HepG2 (cell line): Measurements from ENCODE around the gene PLXNA3.

ENCODE experiments used
- CEBPZ ChIP-seq: IDR thresholded peaks from 2 replicates; pipeline ENCODE4 v1.6.1; 2012; ENCODE audit warnings: low read length, improper control_type of control experiment
- HBP1 ChIP-seq: IDR thresholded peaks from 2 replicates; pipeline ENCODE4 v1.6.1; 2016; ENCODE audit warnings: low read depth, control low read depth
- NFRKB ChIP-seq: fragments of 450-650 bp; IDR thresholded peaks from 2 replicates; pipeline ENCODE4 v1.6.1; 2017
- RAD21 ChIP-seq: fragments of 450-650 bp; formaldehyde crosslinking; IDR thresholded peaks from 2 replicates; pipeline ENCODE4 v1.5.0; 2020; ENCODE audit warnings: mild to moderate bottlenecking
- TARDBP ChIP-seq: sonication (generic); formaldehyde crosslinking; IDR thresholded peaks from 2 replicates; pipeline ENCODE4 v1.8.0; 2022; ENCODE audit warnings: mild to moderate bottlenecking, missing genetic modification reagents
- ZNF792 ChIP-seq: IDR thresholded peaks from 2 replicates; pipeline ENCODE4 v1.6.1; 2016

GRCh38 chrX:154482786-154483185 is 24.7 kb downstream of the PLXNA3 start:
- no peak for TF ChIP-seq RAD21 (CRISPR knock-in tag)
- no peak for TF ChIP-seq TARDBP (CRISPR knock-in tag)
- TF ChIP-seq ZNF792 (CRISPR knock-in tag): no peak
- TF ChIP-seq NFRKB: no peak
- TF ChIP-seq CEBPZ: no peak
- TF ChIP-seq HBP1 (CRISPR knock-in tag): no peak
